ENCODE measurements around the gene CCDC3.

CCDC3 gene

GRCh38 chr10:12854988-12855387, 146.5 kb downstream of the CCDC3 start:
- Mint-ChIP-seq H3K9me3 (no peaks in the 10 kb centered on the region), H3K27me3 (peaks cover 57% of the 10 kb centered on the region), H3K4me1 (no peaks in the 10 kb centered on the region), H3K27ac (ENCODE audit: low read depth) (no peak overlapping the region), H3K36me3 (ENCODE audit: insufficient read depth) (no peaks in the 10 kb centered on the region), H3K4me3 (no peak overlapping the region)
- no peak for ATAC-seq (replicated peaks; ENCODE audit: extremely low read depth, poor library complexity, severe bottlenecking)
- DNase-seq (ENCODE audit: low spot score in 2 of 2), result no peak

GRCh38 chr10:12852687-12853086, 148.8 kb downstream of the CCDC3 start:
- H3K27me3 Mint-ChIP-seq, result peaks cover 47% of the 10 kb centered on the region
- ATAC-seq (replicated peaks; ENCODE audit: extremely low read depth, poor library complexity, severe bottlenecking) (no peak), DNase-seq (ENCODE audit: low spot score in 2 of 2) (no peak)
- peaks cover 6% of the 10 kb centered on the region for H3K4me1 Mint-ChIP-seq
- no peaks in the 10 kb centered on the region for H3K9me3 Mint-ChIP-seq
- no peak overlapping the region for H3K4me3 Mint-ChIP-seq
- H3K27ac Mint-ChIP-seq (ENCODE audit: low read depth), result no peak overlapping the region
- no peaks in the 10 kb centered on the region for H3K36me3 Mint-ChIP-seq (ENCODE audit: insufficient read depth)

- ATAC-seq (replicated peaks; ENCODE audit: extremely low read depth, poor library complexity, severe bottlenecking) (no peak), DNase-seq (ENCODE audit: low spot score in 2 of 2) (no peak)
- Mint-ChIP-seq H3K4me3 (no peak overlapping the region), H3K27ac (ENCODE audit: low read depth) (no peak overlapping the region), H3K4me1 (peaks cover 6% of the 10 kb centered on the region), H3K36me3 (ENCODE audit: insufficient read depth) (no peaks in the 10 kb centered on the region), H3K27me3 (peaks cover 62% of the 10 kb centered on the region), H3K9me3 (no peaks in the 10 kb centered on the region)
Measured at GRCh38 chr10:12849319-12850181, 152.0 kb downstream of the CCDC3 start.

- Mint-ChIP-seq H3K4me3 (no peak overlapping the region), H3K36me3 (ENCODE audit: insufficient read depth) (no peaks in the 10 kb centered on the region), H3K27ac (ENCODE audit: low read depth) (no peak overlapping the region), H3K27me3 (peaks cover 62% of the 10 kb centered on the region), H3K9me3 (no peaks in the 10 kb centered on the region), H3K4me1 (peaks cover 6% of the 10 kb centered on the region)
- DNase-seq (ENCODE audit: low spot score in 2 of 2) (no peak), ATAC-seq (replicated peaks; ENCODE audit: extremely low read depth, poor library complexity, severe bottlenecking) (no peak)
Measured at GRCh38 chr10:12848439-12849173, 152.9 kb downstream of the CCDC3 start.

- Mint-ChIP-seq H3K36me3 (ENCODE audit: insufficient read depth) (no peaks in the 10 kb centered on the region), H3K27me3 (peaks cover 56% of the 10 kb centered on the region), H3K4me3 (no peak overlapping the region), H3K9me3 (no peaks in the 10 kb centered on the region), H3K4me1 (peaks cover 6% of the 10 kb centered on the region), H3K27ac (ENCODE audit: low read depth) (no peak overlapping the region)
- ATAC-seq (replicated peaks; ENCODE audit: extremely low read depth, poor library complexity, severe bottlenecking) (no peak), DNase-seq (ENCODE audit: low spot score in 2 of 2) (no peak)
Measured at GRCh38 chr10:12847361-12847975, 154.0 kb downstream of the CCDC3 start.

- no peaks in the 10 kb centered on the region for H3K36me3 Mint-ChIP-seq (ENCODE audit: insufficient read depth)
- peaks cover 51% of the 10 kb centered on the region for H3K27me3 Mint-ChIP-seq
- H3K27ac Mint-ChIP-seq (ENCODE audit: low read depth), result no peak overlapping the region
- DNase-seq (ENCODE audit: low spot score in 2 of 2) (no peak), ATAC-seq (replicated peaks; ENCODE audit: extremely low read depth, poor library complexity, severe bottlenecking) (no peak)
- H3K4me1 Mint-ChIP-seq, result peaks cover 6% of the 10 kb centered on the region
- H3K4me3 Mint-ChIP-seq, result no peak overlapping the region
- H3K9me3 Mint-ChIP-seq, result no peaks in the 10 kb centered on the region
Measured at GRCh38 chr10:12846718-12847117, 154.8 kb downstream of the CCDC3 start.

All from central memory CD8-positive, alpha-beta T cell (primary cell).